ENCODE measurements around the gene KCNC3. TPM values are rescaled to one million over a fixed set of nuclear protein-coding genes. Genes with fewer than 3 reads are reported as not detected.
"Not testable (repeated sequence)": the region's sequence is repeated elsewhere in the genome, so short reads cannot be mapped to it uniquely, and the experiment has no call there.

KCNC3 gene
- total RNA-seq, 2 donors from 2014 or later, result 3.6 to 10.6 TPM

DNA sequence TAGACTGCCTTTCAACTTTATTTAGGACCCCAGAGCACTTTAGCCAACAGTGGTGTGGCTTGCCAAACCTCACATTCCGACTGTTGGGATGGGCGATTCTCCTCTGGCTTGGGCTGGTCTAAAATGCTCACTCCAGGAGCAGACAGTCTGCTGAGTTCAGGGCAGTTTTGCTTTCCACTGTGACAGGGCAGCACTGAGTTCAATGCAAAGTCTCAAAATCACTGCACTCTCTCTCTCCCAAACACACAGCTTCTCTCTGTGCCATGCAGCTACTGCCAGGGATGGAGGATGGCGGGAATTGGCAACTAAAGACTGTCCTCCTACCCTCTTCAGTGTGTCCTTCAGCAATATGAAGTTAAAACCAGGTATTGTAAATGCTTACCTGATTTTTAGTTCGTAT is 23.1 kb upstream of the KCNC3 start:
- Histone ChIP-seq H3K4me3 (no peak overlapping the region), H3K36me3 (no peaks in the 10 kb centered on the region), H3K9me3 (no peaks in the 10 kb centered on the region), H3K27me3 (replicated peaks; ENCODE audit: insufficient read depth) (no peaks in the 10 kb centered on the region), H3K4me1 (replicated peaks) (no peaks in the 10 kb centered on the region), H3K27ac (no peak overlapping the region)
- intact Hi-C loops (cut with DNase I), result no loop called here
- no peak for DNase-seq (ENCODE audit: low spot score)
- TF ChIP-seq, protein P1, sequence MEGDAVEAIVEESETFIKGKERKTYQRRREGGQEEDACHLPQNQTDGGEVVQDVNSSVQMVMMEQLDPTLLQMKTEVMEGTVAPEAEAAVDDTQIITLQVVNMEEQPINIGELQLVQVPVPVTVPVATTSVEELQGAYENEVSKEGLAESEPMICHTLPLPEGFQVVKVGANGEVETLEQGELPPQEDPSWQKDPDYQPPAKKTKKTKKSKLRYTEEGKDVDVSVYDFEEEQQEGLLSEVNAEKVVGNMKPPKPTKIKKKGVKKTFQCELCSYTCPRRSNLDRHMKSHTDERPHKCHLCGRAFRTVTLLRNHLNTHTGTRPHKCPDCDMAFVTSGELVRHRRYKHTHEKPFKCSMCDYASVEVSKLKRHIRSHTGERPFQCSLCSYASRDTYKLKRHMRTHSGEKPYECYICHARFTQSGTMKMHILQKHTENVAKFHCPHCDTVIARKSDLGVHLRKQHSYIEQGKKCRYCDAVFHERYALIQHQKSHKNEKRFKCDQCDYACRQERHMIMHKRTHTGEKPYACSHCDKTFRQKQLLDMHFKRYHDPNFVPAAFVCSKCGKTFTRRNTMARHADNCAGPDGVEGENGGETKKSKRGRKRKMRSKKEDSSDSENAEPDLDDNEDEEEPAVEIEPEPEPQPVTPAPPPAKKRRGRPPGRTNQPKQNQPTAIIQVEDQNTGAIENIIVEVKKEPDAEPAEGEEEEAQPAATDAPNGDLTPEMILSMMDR (IDR thresholded peaks at IDR 0.05), result no peak
- no peak for TF ChIP-seq POLR2A (IDR thresholded peaks at IDR 0.05)
- no peak for TF ChIP-seq POLR2AphosphoS5 (IDR thresholded peaks at IDR 0.05)
- WGBS, result 61% methylated on average over 4 of the region's 4 CpGs

GRCh38 chr19:50349277-50350057 is 20.3 kb upstream of the KCNC3 start:
- Histone ChIP-seq H3K4me1 (replicated peaks) (no peaks in the 10 kb centered on the region), H3K27me3 (replicated peaks; ENCODE audit: insufficient read depth) (no peaks in the 10 kb centered on the region), H3K36me3 (no peaks in the 10 kb centered on the region), H3K4me3 (no peak overlapping the region), H3K27ac (no peak overlapping the region), H3K9me3 (no peaks in the 10 kb centered on the region)
- WGBS, result 63% methylated on average over 22 of the region's 22 CpGs
- TF ChIP-seq POLR2AphosphoS5 (IDR thresholded peaks at IDR 0.05), result no peak
- TF ChIP-seq POLR2A (IDR thresholded peaks at IDR 0.05), result no peak
- TF ChIP-seq, protein P1 (IDR thresholded peaks at IDR 0.05), result no peak
- no peak for DNase-seq (ENCODE audit: low spot score)
- intact Hi-C loops (cut with DNase I), result no loop called here

DNA sequence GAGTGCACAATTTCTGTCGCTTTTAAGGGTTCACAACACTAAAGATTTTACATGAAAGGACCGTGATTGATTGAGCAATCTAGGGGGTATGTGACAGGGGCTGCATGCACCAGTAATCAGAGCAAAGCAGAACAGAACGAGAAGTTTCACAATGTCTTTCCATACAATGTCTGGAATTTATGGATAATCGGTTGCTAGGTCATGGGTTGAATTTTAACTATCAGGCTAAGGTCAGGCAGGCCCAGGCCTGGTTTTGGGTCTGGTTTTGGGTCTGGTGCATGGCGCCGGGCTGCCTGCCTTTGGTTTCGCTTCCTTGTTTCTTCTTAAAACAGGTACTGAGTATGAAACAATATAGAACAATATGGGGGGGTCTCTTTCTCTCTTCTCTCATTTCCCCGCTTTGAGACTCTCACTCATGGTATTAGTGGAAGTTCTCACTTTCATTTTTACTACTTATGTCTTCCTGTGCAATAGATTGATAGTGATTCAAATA is 18.0 kb upstream of the KCNC3 start:
- intact Hi-C loops (cut with DNase I); DNase-seq (ENCODE audit: low spot score); H3K9me3 ChIP-seq; H3K27me3 ChIP-seq (replicated peaks; ENCODE audit: insufficient read depth); H3K4me3 ChIP-seq; H3K4me1 ChIP-seq (replicated peaks); H3K27ac ChIP-seq; H3K36me3 ChIP-seq: not testable (repeated sequence)
- WGBS, result 63% methylated on average over 8 of the region's 8 CpGs

DNA sequence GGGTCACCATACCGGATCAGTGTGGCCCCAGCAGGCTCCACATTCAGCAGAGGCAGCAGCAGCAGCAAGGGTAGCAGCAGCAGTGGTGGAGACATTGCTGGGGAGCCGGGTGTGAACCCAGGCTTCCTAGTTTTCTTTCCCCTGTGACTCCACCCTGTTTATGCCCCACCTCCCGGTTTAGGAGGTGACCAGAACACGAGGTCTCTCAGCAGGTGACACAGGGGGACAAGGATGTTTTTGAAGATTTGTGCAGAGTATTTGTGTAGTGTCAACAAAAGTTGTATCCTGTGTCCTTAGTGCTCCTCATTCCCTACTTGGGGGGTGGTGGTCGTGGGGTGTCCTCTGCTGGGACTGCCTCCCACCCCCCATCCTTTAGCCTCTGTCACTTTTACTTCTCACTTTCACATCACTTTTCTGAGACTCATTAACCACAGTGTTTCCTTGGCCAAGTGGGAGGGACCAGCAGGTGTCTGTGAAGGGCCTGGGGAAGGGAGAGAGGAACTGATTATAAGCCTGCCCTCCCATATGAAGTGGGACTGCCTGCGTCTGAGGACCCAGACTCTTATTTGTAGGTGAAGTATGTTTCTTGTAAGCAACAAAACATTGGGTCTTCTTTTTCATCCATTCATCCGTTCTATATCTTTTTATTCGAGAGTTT is 15.6 kb upstream of the KCNC3 start:
- Histone ChIP-seq H3K4me3 (no peak overlapping the region), H3K9me3 (no peaks in the 10 kb centered on the region), H3K27me3 (replicated peaks; ENCODE audit: insufficient read depth) (no peaks in the 10 kb centered on the region), H3K36me3 (no peaks in the 10 kb centered on the region), H3K4me1 (replicated peaks) (no peaks in the 10 kb centered on the region), H3K27ac (no peak overlapping the region)
- intact Hi-C loops (cut with DNase I), result no loop called here
- 80% methylated on average over 8 of the region's 8 CpGs for WGBS
- DNase-seq (ENCODE audit: low spot score), result no peak
- TF ChIP-seq POLR2AphosphoS5 (IDR thresholded peaks at IDR 0.05), result no peak
- TF ChIP-seq POLR2A (IDR thresholded peaks at IDR 0.05), result no peak
- TF ChIP-seq, protein P1 (IDR thresholded peaks at IDR 0.05), result no peak

DNA sequence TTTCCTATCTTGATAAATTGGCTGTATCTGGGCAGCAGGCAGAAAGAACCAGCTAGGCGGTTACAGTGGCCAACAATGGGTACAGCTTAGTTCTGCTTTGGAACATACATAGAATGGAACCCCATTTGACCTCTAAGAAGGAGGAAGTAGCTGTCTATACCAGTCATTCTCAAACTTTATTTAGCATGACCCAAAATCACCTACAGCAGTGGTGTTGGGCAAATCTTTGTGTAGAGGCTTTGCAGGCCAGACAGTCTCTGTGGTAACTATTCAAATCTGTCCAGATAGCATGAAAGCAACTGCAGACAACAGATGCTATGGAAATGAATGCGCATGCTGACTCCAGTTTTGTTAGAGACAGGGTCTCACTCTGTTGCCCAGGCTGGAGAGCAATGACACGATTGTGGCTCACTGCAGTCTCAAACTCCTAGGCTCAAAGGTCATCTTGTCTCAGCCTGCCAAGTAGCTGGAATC is 12.0 kb upstream of the KCNC3 start:
- Histone ChIP-seq H3K9me3 (no peaks in the 10 kb centered on the region), H3K27ac (no peak overlapping the region), H3K4me3 (no peak overlapping the region), H3K4me1 (replicated peaks) (no peaks in the 10 kb centered on the region), H3K27me3 (replicated peaks; ENCODE audit: insufficient read depth) (no peaks in the 10 kb centered on the region), H3K36me3 (no peaks in the 10 kb centered on the region)
- no peak for TF ChIP-seq POLR2A (IDR thresholded peaks at IDR 0.05)
- TF ChIP-seq, protein P1 (IDR thresholded peaks at IDR 0.05), result no peak
- no peak for TF ChIP-seq POLR2AphosphoS5 (IDR thresholded peaks at IDR 0.05)
- intact Hi-C loops (cut with DNase I), result no loop called here
- WGBS, result 98% methylated on average over 3 of the region's 3 CpGs
- DNase-seq (ENCODE audit: low spot score), result no peak
